Frontal cortex (tissue), 4 donors: ENCODE results near the gene ARHGAP26. TPM values are rescaled to one million over a fixed set of nuclear protein-coding genes. Genes with fewer than 3 reads are reported as not detected.
"Not testable (repeated sequence)": the region's sequence is repeated elsewhere in the genome, so short reads cannot be mapped to it uniquely, and the experiment has no call there.

ENCODE experiments used
- DNase-seq, 2 donors: peaks; one replicate each; pipeline ENCODE4 v3.0.0; 2012; ENCODE audit warnings: low spot score in 2 of 2
- FAIRE-seq: peaks from 2 replicates; lab custom pipeline; 2012; peaks lifted over from hg19 to GRCh38; lab: Jason Lieb, UNC
- total RNA-seq: library from RNA; depleted of rRNA; stranded (reverse); fragments of >200 nt; gene quantifications from one replicate; pipeline ENCODE4 v1.2.3, GENCODE V29; 2014
- donor health status: control.
- donor health status: control.
- donor health status: control.

The ARHGAP26 gene
- total RNA-seq, 1 donor from 2014 or later: 7.3 TPM

DNA sequence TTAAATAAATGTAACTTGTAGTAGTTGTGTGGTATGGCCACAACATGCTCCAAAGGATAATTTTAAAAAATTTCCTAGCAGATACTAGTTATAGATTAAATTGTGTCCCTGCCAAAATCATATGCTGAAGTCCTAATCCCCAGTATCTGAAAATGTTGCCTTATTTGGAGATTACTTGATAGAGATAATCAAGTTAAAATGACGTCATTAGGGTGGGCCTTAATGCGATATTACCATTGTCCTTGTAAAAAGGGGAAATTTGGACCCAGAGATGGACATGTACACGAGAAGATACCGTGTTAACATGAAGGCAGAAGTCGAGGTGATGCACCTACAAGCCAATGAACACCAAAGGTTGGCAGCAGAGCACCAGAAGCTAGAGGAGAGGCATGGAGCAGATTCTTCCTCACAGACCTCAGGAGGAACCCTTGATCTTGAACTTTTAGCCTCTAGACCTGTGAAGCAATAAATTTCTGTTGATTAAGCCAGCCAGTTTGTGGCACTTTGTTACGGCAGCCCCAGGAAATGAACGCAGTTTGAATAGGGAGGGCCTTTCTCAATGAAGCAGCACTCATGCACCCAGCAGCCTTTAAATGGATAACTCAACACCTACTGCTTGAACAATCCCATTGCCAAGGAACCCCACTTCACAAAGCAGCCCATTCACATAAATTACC lies 148.9 kb downstream of the ARHGAP26 start:
- no peak for FAIRE-seq

GRCh38 chr5:142920849-142921612 lies 150.9 kb downstream of the ARHGAP26 start:
- no peak for DNase-seq
- no peak for FAIRE-seq

More for the DNA sequence above, 148.9 kb downstream of the ARHGAP26 start:
- DNase-seq: no peak

DNA sequence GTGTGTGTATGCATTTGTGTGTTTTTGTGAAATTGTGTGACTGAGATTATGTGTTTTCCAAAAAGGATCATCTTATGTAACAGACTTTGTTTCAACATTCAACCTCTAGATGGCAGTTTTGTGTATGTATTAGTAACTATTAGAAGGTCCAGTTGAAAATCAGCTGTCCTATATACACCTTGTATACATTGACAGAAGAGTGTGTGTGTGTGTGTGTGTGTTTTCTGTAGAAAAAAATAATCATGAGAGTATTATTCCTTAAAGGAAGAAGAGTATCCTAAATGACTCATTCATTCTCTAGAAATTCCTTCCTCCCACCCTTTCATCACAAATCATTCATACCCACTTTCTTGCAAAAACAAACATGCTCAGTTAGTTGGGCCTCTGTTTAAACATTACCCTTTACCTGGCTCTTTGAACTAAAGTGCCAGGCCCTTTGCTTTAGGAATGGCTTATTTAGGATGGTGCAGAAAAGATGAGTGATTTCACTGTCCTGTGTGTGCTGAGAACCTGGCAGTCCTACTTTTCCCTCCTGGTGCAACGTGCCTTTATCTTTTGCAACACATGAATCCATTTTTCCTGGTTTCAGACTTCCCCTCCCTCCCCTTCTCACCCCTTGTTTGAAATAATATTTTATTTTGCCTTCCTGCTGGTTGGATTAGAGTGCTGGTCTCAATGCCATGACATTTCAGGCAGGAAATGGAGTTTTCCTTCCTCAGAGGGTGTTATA lies 152.2 kb downstream of the ARHGAP26 start:
- FAIRE-seq: peak; percentile 96
- DNase-seq: peak; percentile 24 to 44

DNA sequence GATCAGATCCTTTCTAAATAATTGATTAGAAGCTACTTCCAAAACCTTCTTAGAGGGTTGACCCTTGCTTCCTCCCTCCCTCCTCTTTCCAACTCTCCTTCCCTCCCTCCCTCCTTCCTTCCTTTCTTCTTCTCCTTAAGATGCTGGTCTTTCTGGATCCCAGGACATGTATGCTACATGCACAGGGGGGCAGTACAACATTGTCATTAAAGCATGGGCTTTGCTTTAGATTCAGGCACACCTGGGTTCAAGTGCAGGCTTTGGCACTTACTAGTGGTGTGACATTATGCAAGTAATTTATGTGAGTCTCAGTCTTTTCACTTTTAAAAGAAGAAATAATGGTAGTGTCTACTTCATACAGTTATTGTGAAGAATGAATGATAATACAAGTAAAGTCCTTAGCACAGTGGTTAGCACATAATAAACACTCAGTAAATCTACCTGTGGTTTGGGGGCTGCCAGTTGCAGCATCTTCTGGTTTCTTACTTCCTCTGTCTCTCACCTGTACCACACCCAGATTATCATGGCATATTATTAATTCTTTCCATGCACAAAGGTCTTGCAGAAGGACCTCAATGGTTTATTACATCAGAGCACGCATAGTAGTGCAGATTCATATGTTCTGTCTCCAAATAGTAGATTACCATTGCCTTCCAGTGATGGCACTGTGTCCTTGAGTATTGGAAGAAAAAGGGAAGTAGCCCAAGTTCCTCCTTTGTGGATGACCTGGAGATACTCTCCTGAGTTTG lies 154.1 kb downstream of the ARHGAP26 start:
- FAIRE-seq (no peak), DNase-seq (no peak)

DNA sequence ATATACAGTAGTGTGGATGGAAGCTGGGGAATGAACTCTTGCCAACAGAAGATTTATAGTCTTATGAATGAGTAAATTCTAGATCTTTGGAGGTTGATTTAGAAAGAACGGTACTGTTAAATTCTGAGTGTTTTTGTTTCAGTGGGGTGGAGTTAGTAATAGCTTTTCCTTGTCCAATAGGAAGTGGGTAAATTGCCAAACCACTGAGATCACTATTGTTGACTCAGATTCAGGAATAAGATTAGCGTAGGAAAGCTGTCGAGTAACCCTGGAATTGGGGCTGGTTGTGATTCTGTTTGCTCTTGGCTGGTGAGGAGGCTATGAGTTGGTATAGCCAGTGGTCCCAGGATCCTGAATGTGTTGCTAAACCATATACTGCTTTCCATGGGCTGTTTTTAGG lies 155.6 kb downstream of the ARHGAP26 start:
- DNase-seq (no peak), FAIRE-seq (no peak)

- DNase-seq (no peak), FAIRE-seq (no peak)
Measured at GRCh38 chr5:142926549-142926948, 156.4 kb downstream of the ARHGAP26 start.

GRCh38 chr5:142928999-142929398 lies 158.8 kb downstream of the ARHGAP26 start:
- not testable (repeated sequence) for FAIRE-seq, DNase-seq

DNA sequence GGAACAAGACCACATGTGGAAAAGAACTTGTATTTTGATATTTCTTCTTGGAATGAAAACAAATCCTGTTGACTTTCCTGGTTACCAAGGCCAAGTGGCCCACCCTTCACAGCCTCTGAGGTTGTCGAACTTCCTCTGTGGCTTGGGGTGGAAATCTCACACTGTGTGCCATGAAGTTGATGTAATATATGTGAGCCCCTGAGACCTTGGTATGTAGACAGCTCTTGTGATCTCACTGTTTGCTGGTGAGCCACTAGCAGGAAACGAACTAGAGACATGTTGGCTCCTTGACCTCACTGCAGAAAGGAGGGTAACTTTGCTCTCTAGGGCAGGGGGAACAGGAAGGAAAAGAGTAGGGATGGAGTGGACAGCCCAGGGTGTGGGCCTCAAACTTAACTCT lies 159.4 kb downstream of the ARHGAP26 start:
- FAIRE-seq: no peak

GRCh38 chr5:142930395-142931110 lies 160.4 kb downstream of the ARHGAP26 start:
- FAIRE-seq (no peak), DNase-seq (no peak)

More for the DNA sequence above, 159.4 kb downstream of the ARHGAP26 start:
- no peak for DNase-seq

GRCh38 chr5:142931896-142932686 lies 161.9 kb downstream of the ARHGAP26 start:
- DNase-seq (no peak), FAIRE-seq (no peak)

- no peak for DNase-seq
- FAIRE-seq: no peak
Measured at GRCh38 chr5:142934051-142934762, 164.0 kb downstream of the ARHGAP26 start.

DNA sequence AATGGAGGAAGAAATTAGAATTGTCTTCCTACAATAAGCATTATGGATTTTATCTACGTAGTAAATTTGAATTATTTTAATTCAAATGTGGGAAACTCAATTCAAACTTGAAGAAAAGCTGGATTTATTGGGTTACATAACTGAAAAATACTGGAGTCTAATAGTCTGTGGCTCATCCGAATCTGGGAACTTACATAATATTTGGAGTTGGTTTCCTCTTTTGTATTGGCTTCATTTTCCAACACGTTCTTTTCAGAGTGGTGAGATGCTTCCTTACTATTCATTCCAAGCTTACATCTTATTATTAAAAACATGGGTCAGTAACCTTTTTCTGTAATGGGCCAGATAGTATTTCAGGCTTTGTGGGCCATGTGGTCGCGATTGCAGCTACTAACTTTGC lies 164.8 kb downstream of the ARHGAP26 start:
- DNase-seq (no peak), FAIRE-seq (no peak)

DNA sequence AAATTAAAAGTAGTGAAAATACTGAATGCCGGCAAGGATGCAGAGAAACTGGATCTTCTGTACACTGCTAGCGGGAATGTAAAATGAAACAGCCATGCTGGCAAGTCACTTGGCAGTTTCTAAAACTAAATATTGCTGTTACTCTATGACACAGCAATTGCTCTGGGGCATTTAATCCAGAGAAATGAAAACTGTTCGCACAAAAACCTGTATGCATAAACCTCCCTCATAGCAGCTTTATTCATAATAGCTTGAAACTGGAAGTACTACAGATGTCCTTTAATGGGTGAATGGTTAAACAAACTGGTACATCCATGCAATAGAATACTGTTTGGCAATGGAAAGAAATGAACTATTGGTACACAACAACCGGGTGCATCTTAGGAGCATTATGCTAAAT lies 167.2 kb downstream of the ARHGAP26 start:
- FAIRE-seq: no peak

GRCh38 chr5:142938266-142938880 lies 168.2 kb downstream of the ARHGAP26 start:
- no peak for DNase-seq
- peak; percentile 66 for FAIRE-seq

More for the DNA sequence above, 167.2 kb downstream of the ARHGAP26 start:
- DNase-seq: no peak

DNA sequence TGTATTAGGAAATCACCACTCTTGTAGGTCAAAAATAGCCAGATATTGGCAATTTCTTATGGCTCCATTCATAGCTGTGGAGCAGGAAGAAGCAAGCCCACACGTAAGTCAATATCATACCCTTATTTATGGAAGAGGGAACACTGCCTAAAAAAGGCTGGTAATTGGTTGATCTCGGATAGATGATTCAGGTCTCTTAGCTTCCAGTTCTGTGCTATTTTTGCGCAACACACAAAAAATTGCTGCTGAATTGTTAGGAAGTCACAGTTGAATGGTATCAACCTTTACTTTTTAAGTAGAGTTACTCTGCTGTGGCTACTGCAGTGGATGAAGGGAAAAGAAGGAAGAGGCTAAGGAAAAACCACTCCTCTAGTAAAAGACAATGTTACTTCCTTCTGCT lies 168.8 kb downstream of the ARHGAP26 start:
- no peak for FAIRE-seq
- DNase-seq: no peak

DNA sequence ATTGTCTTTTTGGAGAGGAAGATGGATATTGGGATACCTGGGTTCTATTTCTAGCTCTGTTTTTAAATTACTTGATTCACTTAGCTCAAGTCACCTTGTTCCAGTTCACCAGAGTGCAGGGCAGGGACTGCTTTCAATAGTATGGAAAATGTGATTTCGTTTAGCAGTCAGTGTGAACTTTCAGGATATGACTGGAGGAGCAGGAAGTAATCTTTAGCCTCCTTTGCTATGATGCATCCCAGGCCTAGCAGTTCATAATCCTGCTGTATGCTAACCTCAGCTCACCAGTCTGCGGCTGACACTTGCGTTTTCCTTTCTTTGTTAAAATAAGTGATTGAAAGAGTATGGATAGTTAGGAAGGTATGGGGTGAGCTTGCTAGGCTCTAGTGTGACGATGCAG lies 169.7 kb downstream of the ARHGAP26 start:
- DNase-seq (no peak), FAIRE-seq (no peak)

GRCh38 chr5:142941245-142941644 lies 171.1 kb downstream of the ARHGAP26 start:
- FAIRE-seq (no peak), DNase-seq (no peak)

DNA sequence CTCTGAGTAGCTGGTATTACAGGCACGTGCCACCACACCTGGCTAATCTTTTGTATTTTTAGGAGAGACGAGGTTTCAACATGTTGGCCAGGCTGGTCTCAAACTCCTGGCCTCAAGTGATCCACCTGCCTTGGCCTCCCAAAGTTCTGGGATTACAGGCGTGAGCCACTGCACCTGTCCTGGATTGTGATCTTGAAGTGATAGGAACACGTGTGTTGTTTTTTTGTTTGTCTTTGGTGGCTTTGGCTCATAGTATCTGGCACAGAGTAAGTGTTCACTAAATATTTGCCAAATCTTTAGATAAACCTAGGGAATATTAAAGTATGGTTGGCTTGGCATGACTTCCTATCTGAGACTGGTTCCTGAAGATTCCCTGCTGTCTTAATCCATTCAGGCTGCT lies 172.7 kb downstream of the ARHGAP26 start:
- FAIRE-seq: no peak
- DNase-seq: no peak
